GM12878 (cell line): Measurements from ENCODE around the gene RPS2. TPM values are rescaled to one million over a fixed set of nuclear protein-coding genes. Genes with fewer than 3 reads are reported as not detected.

Source experiments
- CEBPB ChIP-seq, 2 experiments: fragments of 150-350 bp in 1 of 2; IDR thresholded peaks; 2 replicates each; pipeline ENCODE4 v1.6.1; 2012 to 2014; ENCODE audit warnings: low read depth in 2 of 2, low read length in 2 of 2, borderline replicate concordance in 1 of 2, inconsistent platforms in 1 of 2
- CHD1 ChIP-seq: IDR thresholded peaks from 2 replicates; pipeline ENCODE4 v1.6.1; 2012; ENCODE audit warnings: low read depth, low read length, improper control_type of control experiment
- CHD2 ChIP-seq: IDR thresholded peaks from 2 replicates; pipeline ENCODE4 v1.6.1; 2011; ENCODE audit warnings: low read depth, low read length, improper control_type of control experiment, borderline replicate concordance
- EZH2 ChIP-seq: IDR thresholded peaks from 2 replicates; pipeline ENCODE4 v1.6.1; 2012; ENCODE audit warnings: low read depth, mild to moderate bottlenecking, control low read depth, inconsistent platforms, low read length, borderline replicate concordance; ENCODE audit not compliant: control insufficient read depth
- FOXK2 ChIP-seq: fragments of 450-650 bp; IDR thresholded peaks from 2 replicates; pipeline ENCODE4 v1.6.1; 2017; ENCODE audit warnings: mild to moderate bottlenecking, moderate library complexity
- GABPA ChIP-seq: IDR thresholded peaks from 2 replicates; pipeline ENCODE4 v1.6.1; 2014; ENCODE audit warnings: antibody characterized with exemption, low read depth, mild to moderate bottlenecking, inconsistent platforms
- GATAD2B ChIP-seq: fragments of 450-650 bp; conservative IDR thresholded peaks from 2 replicates; pipeline ENCODE4 v1.6.1; 2017; ENCODE audit warnings: low read depth, mild to moderate bottlenecking, moderate library complexity
- IKZF1 ChIP-seq: fragments of 450-650 bp; conservative IDR thresholded peaks from 2 replicates; pipeline ENCODE4 v1.6.1; 2017; ENCODE audit warnings: antibody characterized with exemption, mild to moderate bottlenecking
- IRF3 ChIP-seq: fragments of 450-650 bp; IDR thresholded peaks from 2 replicates; pipeline ENCODE4 v1.6.1; 2014; ENCODE audit warnings: mild to moderate bottlenecking
- IRF5 ChIP-seq: fragments of 450-650 bp; IDR thresholded peaks from 2 replicates; pipeline ENCODE4 v1.6.1; 2017; ENCODE audit warnings: borderline replicate concordance
- MEF2A ChIP-seq: IDR thresholded peaks from 2 replicates; pipeline ENCODE4 v1.6.1; 2011; ENCODE audit warnings: low read depth, mild to moderate bottlenecking, low read length, moderate library complexity; ENCODE audit not compliant: insufficient read depth
- MTA2 ChIP-seq: fragments of 450-650 bp; IDR thresholded peaks from 2 replicates; pipeline ENCODE4 v1.6.1; 2016; ENCODE audit warnings: low read depth, mild to moderate bottlenecking, moderate library complexity
- MTA3 ChIP-seq: IDR thresholded peaks from 2 replicates; pipeline ENCODE4 v1.6.1; 2012; ENCODE audit warnings: low read length, inconsistent platforms, borderline replicate concordance
- NRF1 ChIP-seq: conservative IDR thresholded peaks from 2 replicates; pipeline ENCODE4 v1.6.1; 2011; ENCODE audit warnings: mild to moderate bottlenecking, low read depth, low read length, improper control_type of control experiment
- PRDM15 ChIP-seq: fragments of 450-650 bp; formaldehyde crosslinking; IDR thresholded peaks from 2 replicates; pipeline ENCODE4 v1.4.0; 2020; ENCODE audit warnings: mild to moderate bottlenecking, moderate library complexity
- RELA ChIP-seq: fragments of 450-650 bp; IDR thresholded peaks from 2 replicates; pipeline ENCODE4 v1.8.0; 2014; ENCODE audit warnings: borderline replicate concordance; ENCODE audit not compliant: partially characterized antibody
- SMARCA5 ChIP-seq: fragments of 450-650 bp; IDR thresholded peaks from 2 replicates; pipeline ENCODE4 v1.6.1; 2017; ENCODE audit warnings: mild to moderate bottlenecking
- SRF ChIP-seq, 2 experiments: IDR thresholded peaks; 2 replicates each; pipeline ENCODE4 v1.6.1; 2011; ENCODE audit warnings: low read depth in 2 of 2, low read length in 2 of 2, mild to moderate bottlenecking in 1 of 2, moderate library complexity in 1 of 2
- TCF3 ChIP-seq: IDR thresholded peaks from 2 replicates; pipeline ENCODE4 v1.6.1; 2012; ENCODE audit warnings: low read depth, mild to moderate bottlenecking, low read length, borderline replicate concordance; ENCODE audit not compliant: insufficient read depth
- ZNF687 ChIP-seq: fragments of 450-650 bp; IDR thresholded peaks from 2 replicates; pipeline ENCODE4 v1.6.1; 2017; ENCODE audit warnings: mild to moderate bottlenecking, moderate library complexity
- polyA plus RNA-seq, 11 experiments: library from polyadenylated mRNA; depleted of rRNA in 4 of 11; unstranded in 6 of 11; stranded (reverse) in 5 of 11; fragments of >200 nt; fragmentation: Nextera tagmentation in 4 of 11; fragmentation: Illumina TruSeq in 1 of 11; extraction: Ambion mirVana in 4 of 11; extraction: Trizol in 1 of 11; gene quantifications; 1 replicate in 1 of 11; 2 replicates in 10 of 11; pipeline versions ENCODE4 v1.2.1 to v1.2.3, GENCODE V29; 2011 to 2016; ENCODE audit warnings: inconsistent platforms in 2 of 11, missing spikeins in 2 of 11, low read depth in 1 of 11
- total RNA-seq, 4 experiments: library from RNA; depleted of rRNA in 3 of 4; stranded (reverse); fragments of >200 nt in 3 of 4; fragmentation: Illumina TruSeq in 1 of 4; extraction: Trizol in 1 of 4; gene quantifications; 2 replicates each; pipeline versions ENCODE4 v1.2.1 to v1.2.3, GENCODE V29; 2013 to 2021

The RPS2 gene
- total and polyA plus RNA-seq, 10 of the 15 experiments (the other 5 are each of a cell fraction or from before 2014, with no cell fraction given), result 1,295 to 7,121 (median 3,933) TPM

- peak; percentile 64; the same call in 1 of the 2 replicates for TF ChIP-seq TCF3
- TF ChIP-seq ZNF687, result peak; percentile 60; the same call in 1 of the 2 replicates
- TF ChIP-seq IKZF1, result peak; percentile 100
- no peak for TF ChIP-seq IRF5
- no peak for TF ChIP-seq PRDM15 (CRISPR knock-in tag)
- TF ChIP-seq NRF1, result no peak; the same call in 1 of the 2 replicates
- no peak; the same call in 1 of the 2 replicates for TF ChIP-seq MTA2
- TF ChIP-seq CEBPB (IDR thresholded peaks at IDR 0.05; ENCODE audit: borderline replicate concordance in 1 of 2, low read depth in 2 of 2, low read length in 2 of 2), result no peak
- no peak for TF ChIP-seq FOXK2
- peak; percentile 96 for TF ChIP-seq RELA
- TF ChIP-seq SRF (IDR thresholded peaks at IDR 0.05; ENCODE audit: low read depth in 2 of 2, low read length in 2 of 2), result peak; percentile 87 to 98
- TF ChIP-seq CHD1, result 0 out of 2 replicates have a peak, but pooled peaks have one; percentile 73
- peak; percentile 95 for TF ChIP-seq GABPA
- no peak for TF ChIP-seq SMARCA5
- peak; percentile 64; the same call in 1 of the 2 replicates for TF ChIP-seq MEF2A
- peak; percentile 93 for TF ChIP-seq CHD2
- TF ChIP-seq EZH2, result no peak
- peak; percentile 61; the same call in 1 of the 2 replicates for TF ChIP-seq GATAD2B
- no peak for TF ChIP-seq IRF3
- TF ChIP-seq MTA3, result no peak
Measured at GRCh38 chr16:1971796-1972489, 7.3 kb upstream of the RPS2 start, which contains the start of gene TBL3 (continued).
